ENCODE measurements around the gene ITIH3.

GRCh38 chr3:52842424-52842823 lies 47.8 kb downstream of the ITIH3 start:
- no peak for TF ChIP-seq CTCF (IDR thresholded peaks at IDR 0.05)
- TF ChIP-seq POLR2AphosphoS5 (IDR thresholded peaks at IDR 0.05): no peak
- TF ChIP-seq POLR2A (IDR thresholded peaks at IDR 0.05): no peak
- TF ChIP-seq EP300 (IDR thresholded peaks at IDR 0.05): no peak
